CD4-positive, alpha-beta memory T cell (primary cell): ENCODE measurements around the gene SIGLEC14. TPM values are rescaled to one million over a fixed set of nuclear protein-coding genes. Genes with fewer than 3 reads are reported as not detected.
"Not testable (repeated sequence)": the region's sequence is repeated elsewhere in the genome, so short reads cannot be mapped to it uniquely, and the experiment has no call there.

Experiments
- CTCF ChIA-PET: fragments of 350-600 bp; sonication (Branson Sonifier 250); formaldehyde crosslinking; loops from one replicate; lab custom pipeline; 2021; ENCODE audit warnings: inconsistent platforms; ENCODE audit not compliant: partially characterized antibody; lab: Charles Lee
- POLR2A ChIA-PET: fragments of 350-600 bp; sonication (Branson Sonifier 250); formaldehyde crosslinking; loops from one replicate; lab custom pipeline; 2021; ENCODE audit not compliant: partially characterized antibody; lab: Charles Lee
- DNase-seq, 5 donors: peaks; one replicate each; pipeline versions ENCODE4 v3.0.0 to v3.0.0-alpha.2; 2020 to 2022; ENCODE audit warnings: mixed read lengths in 1 of 5
- H3K27ac ChIP-seq: one replicate; pipeline ENCODE4 v1.7.0; 2013; ENCODE audit warnings: low read depth, low read length
- H3K27me3 ChIP-seq: 2 replicates; pipeline ENCODE4 v1.7.0; 2013; ENCODE audit warnings: mild to moderate bottlenecking, low read length, moderate library complexity; ENCODE audit not compliant: insufficient read depth
- H3K36me3 ChIP-seq: 2 replicates; pipeline ENCODE4 v1.7.0; 2013; ENCODE audit warnings: mild to moderate bottlenecking, low read length, moderate library complexity; ENCODE audit not compliant: insufficient read depth
- H3K4me1 ChIP-seq: 2 replicates; pipeline ENCODE4 v1.7.0; 2013; ENCODE audit warnings: mild to moderate bottlenecking, low read length, moderate library complexity; ENCODE audit not compliant: insufficient read depth
- H3K4me3 ChIP-seq, 2 donors: one replicate each; pipeline ENCODE4 v1.7.0; 2013; ENCODE audit warnings: low read length in 2 of 2, mild to moderate bottlenecking in 1 of 2
- H3K9me3 ChIP-seq, 2 donors: one replicate each; pipeline ENCODE4 v1.7.0; 2013; ENCODE audit warnings: low read length in 2 of 2, control low read depth in 1 of 2; ENCODE audit not compliant: control insufficient read depth in 1 of 2
- H3K27ac Mint-ChIP-seq, 7 donors: one replicate each; pipeline ENCODE4 v1.8.0; 2020 to 2021; ENCODE audit warnings: mixed read lengths in 7 of 7, mild to moderate bottlenecking in 6 of 7, inconsistent platforms in 3 of 7, moderate library complexity in 3 of 7
- H3K27me3 Mint-ChIP-seq, 2 donors: one replicate each; pipeline ENCODE4 v1.8.0; 2020 to 2021; ENCODE audit warnings: mixed read lengths in 2 of 2
- H3K36me3 Mint-ChIP-seq, 2 donors: one replicate each; pipeline ENCODE4 v1.8.0; 2020 to 2021; ENCODE audit warnings: mixed read lengths in 2 of 2, inconsistent platforms in 1 of 2, mild to moderate bottlenecking in 1 of 2
- H3K4me1 Mint-ChIP-seq, 4 donors: one replicate each; pipeline ENCODE4 v1.8.0; 2020 to 2021; ENCODE audit warnings: mixed read lengths in 4 of 4, mild to moderate bottlenecking in 1 of 4
- H3K4me3 Mint-ChIP-seq, 8 donors: one replicate each; pipeline ENCODE4 v1.8.0; 2020 to 2021; ENCODE audit warnings: mixed read lengths in 8 of 8, mild to moderate bottlenecking in 7 of 8, moderate library complexity in 6 of 8, inconsistent platforms in 3 of 8
- H3K9me3 Mint-ChIP-seq, 8 donors: one replicate each; pipeline ENCODE4 v1.8.0; 2020 to 2021; ENCODE audit warnings: mixed read lengths in 8 of 8, mild to moderate bottlenecking in 5 of 8, inconsistent platforms in 3 of 8, moderate library complexity in 1 of 8
- intact Hi-C: fragments of 100-400 bp; cut with micrococcal nuclease; formaldehyde crosslinking; loops from one replicate; pipeline ENCODE4 v1.15.1; 2023
- polyA plus RNA-seq, 2 donors: library from polyadenylated mRNA; unstranded; fragments of 300-500 nt; fragmentation: Illumina TruSeq; gene quantifications; one replicate each; pipeline ENCODE4 v1.2.3, GENCODE V29; 2021
- total RNA-seq, 2 experiments: library from RNA; stranded (reverse); gene quantifications; one replicate each; pipeline ENCODE4 v1.2.3, GENCODE V29; 2021

The SIGLEC14 gene
- total and polyA plus RNA-seq, 4 experiments from 2014 or later = 0.11 to 1.4 (median 0.69) TPM; not detected in 1

GRCh38 chr19:51639916-51640315, 6.7 kb downstream of the SIGLEC14 start:
- no peak overlapping the region for H3K27ac Mint-ChIP-seq
- peaks cover 0 to 17% (median 6%) of the 10 kb centered on the region in 8 donors for H3K9me3 Mint-ChIP-seq
- peaks cover 21 to 40% of the 10 kb centered on the region in 2 donors for H3K27me3 Mint-ChIP-seq
- ChIA-PET POLR2A (no interaction called here), CTCF (interaction anchor here (1.0 kb wide), 1 partner anchor 19 kb away, joined by 3 read pairs; no protein-coding TSS in a partner anchor)
- H3K4me3 ChIP-seq = no peak overlapping the region
- no peaks in the 10 kb centered on the region for H3K4me1 ChIP-seq
- DNase-seq = no peak
- H3K27ac ChIP-seq = no peak overlapping the region
- H3K9me3 ChIP-seq = no peaks in the 10 kb centered on the region
- H3K36me3 ChIP-seq = no peaks in the 10 kb centered on the region
- no peaks in the 10 kb centered on the region for H3K27me3 ChIP-seq
- H3K36me3 Mint-ChIP-seq = no peaks in the 10 kb centered on the region
- intact Hi-C loops = no loop called here
- peaks cover 0 to 2% (median 0%) of the 10 kb centered on the region in 4 donors for H3K4me1 Mint-ChIP-seq
- H3K4me3 Mint-ChIP-seq = no peak overlapping the region

DNA sequence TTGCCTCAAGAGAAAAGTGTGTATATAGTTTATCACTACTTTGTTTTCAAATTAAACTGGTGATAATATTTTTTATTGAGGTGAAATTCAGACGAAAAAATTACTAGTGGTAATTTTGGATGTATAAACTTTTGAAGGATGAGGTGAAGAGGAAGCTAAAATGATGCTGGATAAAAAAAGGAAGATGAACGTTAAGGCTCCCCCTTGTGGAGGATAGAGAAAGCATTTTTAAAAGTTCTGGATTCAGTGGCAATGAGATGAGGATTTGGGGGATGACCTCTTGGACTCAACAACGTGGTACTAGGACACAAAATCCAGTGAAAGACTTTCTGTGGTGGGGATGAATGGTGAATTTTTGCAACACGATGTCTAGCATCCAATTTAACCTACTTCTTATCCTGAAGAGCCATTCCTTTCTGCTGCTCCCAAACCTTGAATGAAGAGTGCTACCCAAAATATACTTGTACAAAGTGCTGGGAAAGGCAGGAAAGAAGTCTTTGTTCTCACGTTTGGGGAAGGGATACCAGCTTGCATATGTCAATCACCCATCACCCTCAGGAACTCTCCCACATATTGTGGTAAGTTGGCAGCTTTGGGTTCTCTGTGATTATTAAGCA, 9.2 kb downstream of the SIGLEC14 start:
- Histone ChIP-seq H3K9me3 (no peaks in the 10 kb centered on the region), H3K36me3 (no peaks in the 10 kb centered on the region), H3K4me3 (no peak overlapping the region), H3K27me3 (no peaks in the 10 kb centered on the region), H3K4me1 (no peaks in the 10 kb centered on the region), H3K27ac (no peak overlapping the region)
- ChIA-PET POLR2A (no interaction called here), CTCF (interaction anchor here (1.5 kb wide), 1 partner anchor 22 kb away, joined by 4 read pairs; no protein-coding TSS in a partner anchor)
- intact Hi-C loops = no loop called here
- Mint-ChIP-seq H3K4me1 (no peaks in the 10 kb centered on the region), H3K27me3 (peaks cover 13 to 25% of the 10 kb centered on the region in 2 donors), H3K27ac (no peak overlapping the region), H3K4me3 (no peak overlapping the region), H3K9me3 (peaks cover 0 to 17% (median 6%) of the 10 kb centered on the region in 8 donors), H3K36me3 (no peaks in the 10 kb centered on the region)
- DNase-seq = peak in 1 of 5 donors; percentile 8

- no peaks in the 10 kb centered on the region for H3K4me1 ChIP-seq
- H3K27ac ChIP-seq = no peak overlapping the region
- Mint-ChIP-seq H3K4me3 (no peak overlapping the region), H3K4me1 (no peaks in the 10 kb centered on the region), H3K36me3 (no peaks in the 10 kb centered on the region), H3K27ac (no peak overlapping the region), H3K27me3 (peaks cover 4 to 16% of the 10 kb centered on the region in 2 donors), H3K9me3 (peaks cover 0 to 9% (median 2%) of the 10 kb centered on the region in 8 donors)
- intact Hi-C loops = no loop called here
- DNase-seq = no peak
- H3K27me3 ChIP-seq = no peaks in the 10 kb centered on the region
- H3K4me3 ChIP-seq = no peak overlapping the region
- no peaks in the 10 kb centered on the region for H3K9me3 ChIP-seq
- H3K36me3 ChIP-seq = no peaks in the 10 kb centered on the region
- POLR2A ChIA-PET = no interaction called here
- CTCF ChIA-PET = no interaction called here
These were observed 14.5 kb downstream of the SIGLEC14 start for GRCh38 chr19:51632126-51632525.

DNA sequence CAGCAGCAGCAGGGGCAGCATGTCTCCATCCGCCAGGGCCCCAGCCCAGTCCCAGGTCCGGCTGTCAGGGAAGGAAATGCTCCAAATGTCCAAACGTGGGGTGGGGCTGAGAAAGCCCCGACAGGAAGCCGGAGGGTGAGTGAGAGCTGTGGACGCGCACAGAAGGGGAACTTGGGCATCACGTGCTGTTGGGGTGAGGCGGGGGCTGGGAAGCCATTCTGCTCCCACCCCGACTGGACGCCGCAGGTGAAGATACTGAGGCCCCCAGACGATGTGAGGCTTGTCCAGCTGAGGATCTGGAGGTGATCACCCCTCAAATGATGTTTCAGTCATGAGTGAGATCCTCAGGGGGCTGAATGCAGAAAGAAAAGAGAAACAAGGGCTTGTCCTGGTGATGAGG, 16.3 kb downstream of the SIGLEC14 start, which contains the start of gene SIGLEC5:
Gene SIGLEC5, minus strand, starts transcription at position 87 of the 400 bp plus-strand sequence. Its CDS starts 66 bp downstream, at position 21.
- H3K4me3 Mint-ChIP-seq, H3K36me3 ChIP-seq, H3K27me3 ChIP-seq, H3K27ac ChIP-seq, H3K9me3 ChIP-seq, H3K27ac Mint-ChIP-seq, H3K36me3 Mint-ChIP-seq, H3K4me1 Mint-ChIP-seq, H3K4me3 ChIP-seq, CTCF ChIA-PET, POLR2A ChIA-PET, H3K9me3 Mint-ChIP-seq, H3K4me1 ChIP-seq, intact Hi-C loops, DNase-seq: not testable (repeated sequence)
- peaks cover 4 to 22% of the 10 kb centered on the region in 2 donors for H3K27me3 Mint-ChIP-seq

GRCh38 chr19:51628153-51628939, 18.3 kb downstream of the SIGLEC14 start:
- no peak for DNase-seq
- no peaks in the 10 kb centered on the region for H3K27me3 ChIP-seq
- no peaks in the 10 kb centered on the region for H3K4me1 ChIP-seq
- ChIA-PET CTCF (no interaction called here), POLR2A (no interaction called here)
- H3K4me3 ChIP-seq = no peak overlapping the region
- intact Hi-C loops = no loop called here
- peaks cover 0 to 2% (median 0%) of the 10 kb centered on the region in 8 donors for H3K9me3 Mint-ChIP-seq
- H3K36me3 ChIP-seq = no peaks in the 10 kb centered on the region
- H3K27me3 Mint-ChIP-seq = peaks cover 4 to 26% of the 10 kb centered on the region in 2 donors
- H3K4me3 Mint-ChIP-seq = peak overlapping the region in 1 of 8 donors; percentile 3
- no peaks in the 10 kb centered on the region for H3K4me1 Mint-ChIP-seq
- no peaks in the 10 kb centered on the region for H3K36me3 Mint-ChIP-seq
- H3K9me3 ChIP-seq = no peaks in the 10 kb centered on the region
- H3K27ac ChIP-seq = no peak overlapping the region
- H3K27ac Mint-ChIP-seq = no peak overlapping the region

DNA sequence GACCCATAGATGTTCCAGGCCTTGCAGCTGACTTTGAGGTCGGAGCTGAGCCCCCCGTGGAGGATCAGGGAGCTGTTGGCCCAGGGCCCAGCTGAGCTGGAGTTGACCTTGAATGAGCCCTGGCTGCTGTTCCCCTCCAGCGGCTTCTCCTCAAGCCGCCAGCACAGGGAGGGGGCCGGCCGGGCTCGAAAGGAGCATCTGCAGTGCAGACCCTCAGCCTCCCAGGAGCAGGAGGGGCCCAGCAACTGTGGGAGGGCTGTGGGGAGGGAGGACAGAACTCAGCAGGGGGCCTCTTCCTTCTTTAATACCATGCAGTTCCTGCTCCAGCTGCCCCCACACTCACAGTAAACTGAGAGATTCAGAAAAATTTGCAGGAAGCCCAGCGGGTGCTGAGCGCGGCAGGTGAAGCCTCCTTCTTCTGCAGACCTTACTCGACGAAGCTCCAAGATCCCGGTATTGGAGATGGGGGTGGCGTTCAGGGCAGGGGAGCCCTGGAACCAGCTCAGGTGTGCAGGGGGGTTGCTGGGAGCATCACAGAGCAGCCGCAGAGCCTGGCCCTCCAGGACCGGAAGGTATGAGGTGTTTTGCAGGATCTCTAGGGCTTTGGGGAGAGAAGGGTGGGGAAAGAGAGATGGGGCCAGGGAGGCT, 19.0 kb downstream of the SIGLEC14 start:
- CTCF ChIA-PET = no interaction called here
- H3K27me3 Mint-ChIP-seq = peaks cover 4 to 26% of the 10 kb centered on the region in 2 donors

GRCh38 chr19:51626675-51627074, 19.9 kb downstream of the SIGLEC14 start:
- intact Hi-C loops = no loop called here
- Histone ChIP-seq H3K4me3 (no peak overlapping the region), H3K4me1 (no peaks in the 10 kb centered on the region), H3K36me3 (no peaks in the 10 kb centered on the region), H3K27ac (no peak overlapping the region), H3K9me3 (no peaks in the 10 kb centered on the region), H3K27me3 (no peaks in the 10 kb centered on the region)
- Mint-ChIP-seq H3K9me3 (peaks cover 0 to 3% (median 0%) of the 10 kb centered on the region in 8 donors), H3K4me1 (no peaks in the 10 kb centered on the region), H3K36me3 (no peaks in the 10 kb centered on the region), H3K27ac (no peak overlapping the region), H3K27me3 (peaks cover 2 to 21% of the 10 kb centered on the region in 2 donors), H3K4me3 (no peak overlapping the region)
- POLR2A ChIA-PET = no interaction called here
- CTCF ChIA-PET = no interaction called here
- DNase-seq = no peak

More for the DNA sequence above, 19.0 kb downstream of the SIGLEC14 start:
- no peaks in the 10 kb centered on the region for H3K4me1 ChIP-seq
- H3K9me3 ChIP-seq = no peaks in the 10 kb centered on the region
- POLR2A ChIA-PET = no interaction called here
- Mint-ChIP-seq H3K9me3 (peaks cover 0 to 2% (median 0%) of the 10 kb centered on the region in 8 donors), H3K4me3 (no peak overlapping the region), H3K27ac (no peak overlapping the region), H3K36me3 (no peaks in the 10 kb centered on the region), H3K4me1 (no peaks in the 10 kb centered on the region)
- intact Hi-C loops = no loop called here
- H3K36me3 ChIP-seq = no peaks in the 10 kb centered on the region
- H3K27me3 ChIP-seq = no peaks in the 10 kb centered on the region
- H3K27ac ChIP-seq = no peak overlapping the region
- DNase-seq = no peak
- no peak overlapping the region for H3K4me3 ChIP-seq
